OCI-LY3 (cell line): ENCODE results near the gene CERS6.

Experiments used
- EZH2phosphoT487 ChIP-seq: fragments of 200-600 bp; shearing (Covaris generic); IDR thresholded peaks from 2 replicates; pipeline ENCODE4 v1.6.1; 2018; ENCODE audit warnings: antibody characterized with exemption, mixed run types, low read depth
- TF ChIP-seq, protein P1 (sequence below): fragments of 200-600, 300-600 bp; sonication (generic); IDR thresholded peaks from 2 replicates; pipeline ENCODE4 v1.5.1; 2014; ENCODE audit warnings: antibody characterized with exemption, low read length, low read depth

- TF ChIP-seq, protein P1, sequence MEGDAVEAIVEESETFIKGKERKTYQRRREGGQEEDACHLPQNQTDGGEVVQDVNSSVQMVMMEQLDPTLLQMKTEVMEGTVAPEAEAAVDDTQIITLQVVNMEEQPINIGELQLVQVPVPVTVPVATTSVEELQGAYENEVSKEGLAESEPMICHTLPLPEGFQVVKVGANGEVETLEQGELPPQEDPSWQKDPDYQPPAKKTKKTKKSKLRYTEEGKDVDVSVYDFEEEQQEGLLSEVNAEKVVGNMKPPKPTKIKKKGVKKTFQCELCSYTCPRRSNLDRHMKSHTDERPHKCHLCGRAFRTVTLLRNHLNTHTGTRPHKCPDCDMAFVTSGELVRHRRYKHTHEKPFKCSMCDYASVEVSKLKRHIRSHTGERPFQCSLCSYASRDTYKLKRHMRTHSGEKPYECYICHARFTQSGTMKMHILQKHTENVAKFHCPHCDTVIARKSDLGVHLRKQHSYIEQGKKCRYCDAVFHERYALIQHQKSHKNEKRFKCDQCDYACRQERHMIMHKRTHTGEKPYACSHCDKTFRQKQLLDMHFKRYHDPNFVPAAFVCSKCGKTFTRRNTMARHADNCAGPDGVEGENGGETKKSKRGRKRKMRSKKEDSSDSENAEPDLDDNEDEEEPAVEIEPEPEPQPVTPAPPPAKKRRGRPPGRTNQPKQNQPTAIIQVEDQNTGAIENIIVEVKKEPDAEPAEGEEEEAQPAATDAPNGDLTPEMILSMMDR: no peak
- TF ChIP-seq EZH2phosphoT487: no peak
Measured at GRCh38 chr2:168622559-168622958, 166.5 kb downstream of the CERS6 start.
